MG63 (cell line): Measurements from ENCODE around the gene FTCD. TPM values are rescaled to one million over a fixed set of nuclear protein-coding genes. Genes with fewer than 3 reads are reported as not detected.
"Not testable (repeated sequence)": the region's sequence is repeated elsewhere in the genome, so short reads cannot be mapped to it uniquely, and the experiment has no call there.

Source experiments
- DNase-seq: peaks from one replicate; pipeline ENCODE4 v3.0.0-alpha.2; 2020
- H3K27me3 ChIP-seq: fragments of 250-450 bp; sonication (Bioruptor Pico); 2 replicates; pipeline ENCODE4 v1.5.1; 2020; ENCODE audit warnings: mild to moderate bottlenecking, moderate library complexity
- H3K36me3 ChIP-seq: fragments of 250-450 bp; sonication (Bioruptor Pico); 2 replicates; pipeline ENCODE4 v1.5.1; 2020; ENCODE audit warnings: mild to moderate bottlenecking, moderate library complexity
- H3K4me3 ChIP-seq: fragments of 250-450 bp; sonication (Bioruptor Pico); 2 replicates; pipeline ENCODE4 v1.5.1; 2020; ENCODE audit warnings: mild to moderate bottlenecking, moderate library complexity
- H3K9me3 ChIP-seq: fragments of 250-450 bp; sonication (Bioruptor Pico); 2 replicates; pipeline ENCODE4 v1.5.1; 2020; ENCODE audit warnings: mild to moderate bottlenecking, moderate library complexity
- total RNA-seq: library from RNA; depleted of rRNA; stranded (reverse); fragments of >200 nt; shearing (Covaris generic); gene quantifications from 2 replicates; pipeline ENCODE4 v1.2.3, GENCODE V29; 2014; ENCODE audit warnings: low replicate concordance

The FTCD gene
- total RNA-seq, 1 experiment from 2014 or later: not detected

DNA sequence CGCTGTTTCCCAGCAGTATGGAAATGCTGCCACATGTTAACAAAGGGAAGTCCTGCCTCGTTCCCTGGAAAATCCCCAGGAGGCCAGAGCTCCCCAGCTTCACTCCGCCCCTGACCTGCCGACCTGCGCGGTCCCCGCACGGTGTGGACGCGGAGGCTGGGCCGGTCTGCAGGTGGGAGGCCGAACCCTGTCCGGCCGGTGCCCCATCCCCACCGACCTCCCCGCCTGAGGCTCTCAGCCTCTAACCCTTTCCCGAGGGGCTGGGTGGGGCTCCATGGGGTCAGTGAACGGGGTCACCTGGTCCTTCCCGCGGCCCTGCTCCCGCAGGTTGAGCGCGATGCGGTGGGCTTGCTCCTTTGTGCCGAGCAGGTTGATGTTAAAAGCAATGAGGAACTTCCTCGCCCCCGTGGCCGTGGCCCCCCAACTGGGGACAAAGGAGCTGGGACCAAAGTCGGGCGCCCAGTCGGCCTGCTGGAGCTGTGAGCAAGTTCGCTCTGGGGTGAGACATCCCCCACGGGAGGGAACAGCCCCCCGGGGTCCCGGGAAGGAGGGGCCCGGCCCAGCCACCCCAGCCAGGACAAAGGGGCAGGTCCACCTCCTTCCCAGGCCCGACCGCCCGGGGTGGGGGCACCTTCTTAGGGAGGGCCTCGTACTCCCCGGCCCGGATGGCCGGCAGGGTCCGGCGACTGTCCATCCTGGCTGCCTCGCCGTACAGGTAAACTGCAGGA, 4.0 kb downstream of the FTCD start:
- Histone ChIP-seq H3K4me3 (no peak overlapping the region), H3K27me3 (no peaks in the 10 kb centered on the region), H3K36me3 (no peaks in the 10 kb centered on the region), H3K9me3 (no peaks in the 10 kb centered on the region)
- DNase-seq: no peak

GRCh38 chr21:46150491-46151121, 4.8 kb downstream of the FTCD start:
- Histone ChIP-seq H3K4me3 (no peak overlapping the region), H3K27me3 (no peaks in the 10 kb centered on the region), H3K36me3 (no peaks in the 10 kb centered on the region), H3K9me3 (no peaks in the 10 kb centered on the region)
- no peak for DNase-seq

DNA sequence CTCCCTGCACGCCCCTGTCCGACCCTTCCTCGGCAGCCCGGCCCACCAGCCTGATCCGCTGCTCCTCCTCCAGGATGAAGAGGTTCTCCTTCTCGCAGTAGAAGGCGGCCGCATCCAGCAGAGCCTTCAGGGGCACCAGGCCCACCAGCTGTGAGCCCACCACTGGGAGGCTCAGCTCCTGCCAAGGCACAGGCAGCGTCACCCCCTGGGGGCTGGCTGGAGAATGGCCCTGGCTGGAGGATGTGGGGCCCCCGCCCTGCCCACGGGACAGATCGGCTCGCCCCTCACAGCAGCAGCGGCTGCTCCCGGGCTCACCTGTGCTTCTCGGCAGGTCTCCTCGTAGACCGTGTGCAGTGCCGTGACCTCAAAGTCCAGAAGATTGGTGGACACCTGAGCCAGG, 5.3 kb downstream of the FTCD start:
- Histone ChIP-seq H3K36me3 (no peaks in the 10 kb centered on the region), H3K9me3 (no peaks in the 10 kb centered on the region), H3K27me3 (no peaks in the 10 kb centered on the region), H3K4me3 (no peak overlapping the region)
- DNase-seq: no peak

DNA sequence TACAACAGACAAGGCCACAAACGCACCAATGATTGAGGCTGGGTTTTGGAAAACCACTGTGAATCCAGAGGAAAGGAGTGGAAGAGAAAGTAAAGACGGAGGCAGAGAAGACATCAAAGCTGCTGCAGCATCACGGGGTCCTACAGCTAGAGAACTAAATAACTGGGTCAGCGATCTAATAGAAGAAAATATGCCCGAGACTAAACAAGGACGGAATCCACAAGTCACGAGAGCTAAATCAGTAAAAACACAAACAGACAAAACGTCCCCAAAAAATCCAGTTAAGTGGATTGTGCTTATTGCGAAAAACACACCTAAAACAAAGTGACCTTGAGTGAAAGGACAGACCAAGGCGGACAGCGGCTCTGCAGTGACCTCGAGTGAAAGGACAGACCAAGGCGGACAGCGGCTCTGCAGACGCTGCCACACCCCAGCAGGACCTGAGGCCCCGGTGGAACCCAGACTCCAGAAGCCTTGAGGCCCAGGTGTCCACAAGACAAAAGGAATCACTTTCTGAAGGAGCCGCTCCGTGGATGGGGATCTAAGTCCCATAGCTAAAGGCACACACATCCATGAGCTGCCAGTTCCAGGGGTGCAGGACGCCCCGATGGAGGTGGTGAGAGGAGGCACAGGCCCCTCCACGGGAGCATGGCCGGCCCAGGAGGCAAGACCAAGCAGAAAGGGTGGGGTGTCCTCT, 6.0 kb downstream of the FTCD start:
- Histone ChIP-seq H3K36me3 (no peaks in the 10 kb centered on the region), H3K9me3 (no peaks in the 10 kb centered on the region), H3K4me3 (no peak overlapping the region), H3K27me3 (no peaks in the 10 kb centered on the region)
- no peak for DNase-seq

- H3K4me3 ChIP-seq: no peak overlapping the region
- H3K9me3 ChIP-seq: no peaks in the 10 kb centered on the region
- no peaks in the 10 kb centered on the region for H3K36me3 ChIP-seq
- no peaks in the 10 kb centered on the region for H3K27me3 ChIP-seq
- DNase-seq: no peak
Measured at GRCh38 chr21:46148106-46148505, 7.3 kb downstream of the FTCD start.

- not testable (repeated sequence) for DNase-seq
Measured at GRCh38 chr21:46147429-46147828, 8.0 kb downstream of the FTCD start.

DNA sequence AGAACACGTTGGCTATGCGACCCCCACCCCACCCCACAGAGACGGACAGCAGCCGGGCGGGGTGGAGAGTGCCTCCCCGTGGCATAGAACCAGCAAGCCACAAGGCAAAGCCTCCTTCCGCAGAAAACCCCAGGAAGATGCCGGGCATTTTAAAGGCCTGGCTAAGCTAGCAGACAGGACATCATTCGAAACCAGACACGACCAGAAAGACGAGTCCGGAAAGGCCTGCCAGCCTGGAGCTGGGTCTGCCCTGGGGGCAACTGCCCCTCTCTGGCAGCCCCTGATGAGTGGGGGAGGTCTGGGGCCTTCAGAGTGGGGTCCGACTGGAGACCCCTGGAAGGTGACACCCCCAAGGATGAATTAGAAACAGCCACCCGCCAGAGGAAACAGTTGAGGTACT, 8.5 kb downstream of the FTCD start:
- Histone ChIP-seq H3K9me3 (peaks cover 4% of the 10 kb centered on the region; the same call in 1 of the 2 replicates), H3K27me3 (no peaks in the 10 kb centered on the region), H3K4me3 (no peak overlapping the region), H3K36me3 (no peaks in the 10 kb centered on the region)
- DNase-seq: no peak

More at GRCh38 chr21:46147429-46147828, 8.0 kb downstream of the FTCD start:
- not testable (repeated sequence) for H3K9me3 ChIP-seq, H3K27me3 ChIP-seq, H3K4me3 ChIP-seq, H3K36me3 ChIP-seq

DNA sequence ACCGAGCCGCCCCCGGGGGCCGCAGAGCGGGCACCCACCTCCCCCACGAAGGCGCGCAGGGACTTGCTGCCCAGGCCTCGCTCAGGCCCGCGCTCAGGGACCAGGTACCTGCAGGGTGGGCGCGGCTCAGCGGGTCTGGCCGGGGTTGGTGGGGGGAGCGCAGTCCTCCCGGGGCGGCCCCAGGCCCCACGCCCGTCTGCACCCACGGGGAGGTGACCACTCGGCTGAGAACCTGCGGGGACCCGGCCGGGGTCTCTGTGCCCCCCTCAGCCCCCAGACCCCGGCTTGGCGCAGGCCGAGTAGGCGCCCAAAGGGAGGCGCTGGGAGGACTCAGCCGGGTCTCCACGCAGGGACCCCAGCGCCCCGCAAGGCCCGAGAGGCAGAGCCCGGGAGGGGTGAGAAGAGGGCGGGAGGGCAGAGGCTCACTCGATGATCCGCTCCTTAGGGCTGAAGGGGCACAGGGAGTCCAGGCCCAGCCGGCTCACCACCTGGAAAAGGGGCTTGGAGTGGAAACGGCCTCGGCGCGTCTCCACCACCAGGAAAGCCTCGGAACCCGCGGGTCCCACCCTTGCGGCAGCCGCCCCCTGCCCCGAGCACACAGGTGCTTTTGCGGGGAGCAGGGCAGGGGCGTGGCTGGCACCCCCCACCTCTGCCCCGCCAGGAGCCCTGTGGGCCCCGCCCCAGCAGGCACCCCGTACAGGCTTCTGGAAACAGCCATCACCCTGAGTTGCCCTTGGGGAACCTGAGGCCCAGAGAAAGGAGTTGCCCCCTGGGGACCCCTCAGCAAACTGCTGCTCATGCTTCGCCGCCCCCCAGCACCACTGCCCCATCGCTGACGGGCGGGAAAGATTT, 9.3 kb downstream of the FTCD start:
- Histone ChIP-seq H3K4me3 (no peak overlapping the region), H3K27me3 (no peaks in the 10 kb centered on the region), H3K9me3 (peaks cover 4% of the 10 kb centered on the region; the same call in 1 of the 2 replicates), H3K36me3 (no peaks in the 10 kb centered on the region)
- no peak for DNase-seq

GRCh38 chr21:46145159-46145839, 10.1 kb downstream of the FTCD start:
- H3K27me3 ChIP-seq: no peaks in the 10 kb centered on the region
- peak; percentile 1 for DNase-seq
- no peaks in the 10 kb centered on the region for H3K36me3 ChIP-seq
- H3K4me3 ChIP-seq: no peak overlapping the region
- peaks cover 4% of the 10 kb centered on the region; the same call in 1 of the 2 replicates for H3K9me3 ChIP-seq

GRCh38 chr21:46144464-46145070, 10.8 kb downstream of the FTCD start:
- Histone ChIP-seq H3K27me3 (no peaks in the 10 kb centered on the region), H3K36me3 (no peaks in the 10 kb centered on the region), H3K9me3 (peaks cover 4% of the 10 kb centered on the region; the same call in 1 of the 2 replicates), H3K4me3 (no peak overlapping the region)
- DNase-seq: peak; percentile 8

GRCh38 chr21:46142582-46143473, 12.6 kb downstream of the FTCD start:
- Histone ChIP-seq H3K27me3 (no peaks in the 10 kb centered on the region), H3K9me3 (peaks cover 4% of the 10 kb centered on the region; the same call in 1 of the 2 replicates), H3K36me3 (no peaks in the 10 kb centered on the region), H3K4me3 (no peak overlapping the region)
- peak; percentile 6 for DNase-seq

DNA sequence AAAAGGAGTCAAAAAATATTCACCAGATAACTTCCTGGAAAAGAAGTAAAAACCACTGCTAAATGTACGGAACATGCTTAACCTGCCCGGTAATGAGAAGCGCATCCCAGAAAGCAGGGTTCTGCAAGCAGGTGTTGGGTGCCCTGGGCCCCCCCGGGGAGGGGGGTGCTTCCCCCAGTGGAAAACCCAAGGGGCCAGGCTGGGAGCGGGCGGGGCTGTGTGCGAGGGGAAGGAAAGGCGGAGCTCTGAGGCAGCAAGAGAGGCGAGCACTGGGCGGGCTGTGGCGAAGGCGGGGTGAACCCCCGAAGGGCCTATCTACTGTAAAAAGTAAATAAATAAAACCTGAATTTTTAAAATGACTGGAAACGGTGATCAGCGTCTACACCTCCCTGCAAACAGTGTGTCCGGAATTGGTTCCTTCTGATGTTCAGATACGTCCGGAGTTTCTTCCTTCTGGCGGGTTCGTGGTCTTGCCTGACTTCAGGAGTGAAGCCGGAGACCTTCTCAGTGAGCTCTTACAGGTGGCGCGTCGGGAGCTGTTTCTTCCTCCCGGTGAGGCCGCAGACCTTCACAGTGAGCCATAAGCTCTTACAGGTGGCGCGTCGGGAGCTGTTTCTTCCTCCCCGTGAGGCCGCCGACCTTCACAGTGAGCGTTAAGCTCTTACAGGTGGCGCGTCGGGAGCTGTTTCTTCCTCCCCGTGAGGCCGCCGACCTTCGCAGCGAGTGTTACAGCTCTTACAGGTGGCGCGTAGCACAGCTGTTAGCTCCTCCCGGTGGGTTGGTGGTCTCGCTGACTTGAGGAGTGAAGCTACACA, 13.4 kb downstream of the FTCD start:
- no peaks in the 10 kb centered on the region for H3K36me3 ChIP-seq
- no peak for DNase-seq
- H3K27me3 ChIP-seq: no peaks in the 10 kb centered on the region
- no peak overlapping the region for H3K4me3 ChIP-seq
- H3K9me3 ChIP-seq: peaks cover 4% of the 10 kb centered on the region; the same call in 1 of the 2 replicates

DNA sequence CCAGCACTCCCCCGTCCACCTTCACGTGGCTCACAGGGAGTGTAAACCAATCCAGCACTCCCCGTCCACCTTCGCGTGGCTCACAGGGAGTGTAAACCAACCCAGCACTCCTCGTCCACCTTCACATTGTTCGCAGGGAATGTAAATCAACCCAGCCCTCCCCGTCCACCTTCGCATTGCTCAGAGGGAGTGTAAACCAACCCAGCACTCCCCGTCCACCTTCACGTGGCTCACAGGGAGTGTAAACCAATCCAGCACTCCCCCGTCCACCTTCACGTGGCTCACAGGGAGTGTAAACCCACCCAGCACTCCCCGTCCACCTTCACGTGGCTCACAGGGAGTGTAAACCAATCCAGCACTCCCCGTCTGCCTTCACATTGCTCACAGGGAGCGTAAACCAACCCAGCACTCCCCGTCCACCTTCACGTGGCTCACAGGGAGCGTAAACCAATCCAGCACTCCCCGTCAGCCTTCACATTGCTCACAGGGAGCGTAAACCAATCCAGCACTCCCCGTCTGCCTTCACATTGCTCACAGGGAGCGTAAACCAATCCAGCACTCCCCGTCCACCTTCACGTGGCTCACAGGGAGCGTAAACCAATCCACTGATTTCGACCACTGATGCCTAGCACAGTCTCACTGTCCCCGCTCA, 14.9 kb downstream of the FTCD start:
- not testable (repeated sequence) for H3K36me3 ChIP-seq, DNase-seq, H3K9me3 ChIP-seq, H3K4me3 ChIP-seq, H3K27me3 ChIP-seq

GRCh38 chr21:46139686-46140085, 15.7 kb downstream of the FTCD start:
- Histone ChIP-seq H3K36me3 (no peaks in the 10 kb centered on the region), H3K27me3 (no peaks in the 10 kb centered on the region), H3K4me3 (no peak overlapping the region), H3K9me3 (peaks cover 4% of the 10 kb centered on the region; the same call in 1 of the 2 replicates)
- DNase-seq: no peak
